ENCODE data around the gene CASTOR1. TPM values are rescaled to one million over a fixed set of nuclear protein-coding genes. Genes with fewer than 3 reads are reported as not detected.

The CASTOR1 gene
- total RNA-seq, 6 experiments from 2014 or later, result 0.86 to 8.6 (median 4.0) TPM

GRCh38 chr22:30332994-30333706 is 43.8 kb upstream of the CASTOR1 start:
- ATAC-seq (no peak), DNase-seq (no peak)
- Histone ChIP-seq H3K36me3 (peaks cover 15 to 66% (median 44%) of the 10 kb centered on the region in 4 donors), H3K4me3 (no peak overlapping the region), H3K9me3 (no peaks in the 10 kb centered on the region), H3K4me1 (peaks cover 0 to 6% (median 0%) of the 10 kb centered on the region in 4 donors), H3K27ac (no peak overlapping the region), H3K27me3 (no peaks in the 10 kb centered on the region)
- WGBS (ENCODE audit: insufficient coverage, low coverage, low lambda C conversion rate, missing lambda C conversion rate), result 92% methylated on average over 1 of the region's 2 CpGs
- intact Hi-C loops (cut with DNase I), result no loop called here
- TF ChIP-seq POLR2A (IDR thresholded peaks at IDR 0.05) (no peak), CTCF (IDR thresholded peaks at IDR 0.05) (no peak)

- 81% methylated on average over 3 of the region's 5 CpGs for WGBS (ENCODE audit: insufficient coverage, low coverage, low lambda C conversion rate, missing lambda C conversion rate)
- TF ChIP-seq CTCF (IDR thresholded peaks at IDR 0.05) (no peak), POLR2A (IDR thresholded peaks at IDR 0.05) (no peak)
Measured at GRCh38 chr22:30332551-30332950, 43.2 kb upstream of the CASTOR1 start.

GRCh38 chr22:30328466-30329049 is 39.3 kb upstream of the CASTOR1 start:
- H3K27ac ChIP-seq, result no peak overlapping the region

More at GRCh38 chr22:30332551-30332950, 43.2 kb upstream of the CASTOR1 start:
- intact Hi-C loops (cut with DNase I), result no loop called here
- Histone ChIP-seq H3K4me3 (no peak overlapping the region), H3K36me3 (peaks cover 15 to 60% (median 41%) of the 10 kb centered on the region in 4 donors), H3K4me1 (peaks cover 0 to 12% (median under 1%) of the 10 kb centered on the region in 4 donors), H3K27ac (no peak overlapping the region), H3K27me3 (no peaks in the 10 kb centered on the region), H3K9me3 (no peaks in the 10 kb centered on the region)
- DNase-seq (no peak), ATAC-seq (no peak)

GRCh38 chr22:30327864-30328345 is 38.6 kb upstream of the CASTOR1 start:
- Histone ChIP-seq H3K27ac (peak overlapping the region in 1 of 3 donors; percentile 57), H3K36me3 (peaks cover 0 to 13% (median 4%) of the 10 kb centered on the region in 4 donors), H3K4me3 (no peak overlapping the region), H3K4me1 (peaks cover 0 to 41% (median 17%) of the 10 kb centered on the region in 4 donors), H3K9me3 (no peaks in the 10 kb centered on the region), H3K27me3 (no peaks in the 10 kb centered on the region)
- DNase-seq (peak in 1 of 3 donors; percentile 31), ATAC-seq (peak in 2 of 4 donors; percentile 15 to 28)
- WGBS (ENCODE audit: insufficient coverage, low coverage, low lambda C conversion rate, missing lambda C conversion rate), result 51% methylated on average over 5 of the region's 5 CpGs
- TF ChIP-seq CTCF (IDR thresholded peaks at IDR 0.05) (peak in 3 of 4 donors; percentile 21 to 30 (median 29)), POLR2A (IDR thresholded peaks at IDR 0.05) (no peak)
- intact Hi-C loops (cut with DNase I), result no loop called here

More at GRCh38 chr22:30328466-30329049, 39.3 kb upstream of the CASTOR1 start:
- DNase-seq, result no peak
- H3K36me3 ChIP-seq, result peaks cover 2 to 20% (median 9%) of the 10 kb centered on the region in 4 donors
- intact Hi-C loops (cut with DNase I), result no loop called here
- WGBS (ENCODE audit: insufficient coverage, low coverage, low lambda C conversion rate, missing lambda C conversion rate), result 100% methylated on average over 1 of the region's 3 CpGs
- ATAC-seq, result no peak
- no peak overlapping the region for H3K4me3 ChIP-seq
- H3K9me3 ChIP-seq, result no peaks in the 10 kb centered on the region
- H3K4me1 ChIP-seq, result peaks cover 0 to 34% (median 15%) of the 10 kb centered on the region in 4 donors
- no peak for TF ChIP-seq POLR2A (IDR thresholded peaks at IDR 0.05)
- no peak for TF ChIP-seq CTCF (IDR thresholded peaks at IDR 0.05)
- no peaks in the 10 kb centered on the region for H3K27me3 ChIP-seq
